ENCODE measurements around the gene CROCC2.

DNA sequence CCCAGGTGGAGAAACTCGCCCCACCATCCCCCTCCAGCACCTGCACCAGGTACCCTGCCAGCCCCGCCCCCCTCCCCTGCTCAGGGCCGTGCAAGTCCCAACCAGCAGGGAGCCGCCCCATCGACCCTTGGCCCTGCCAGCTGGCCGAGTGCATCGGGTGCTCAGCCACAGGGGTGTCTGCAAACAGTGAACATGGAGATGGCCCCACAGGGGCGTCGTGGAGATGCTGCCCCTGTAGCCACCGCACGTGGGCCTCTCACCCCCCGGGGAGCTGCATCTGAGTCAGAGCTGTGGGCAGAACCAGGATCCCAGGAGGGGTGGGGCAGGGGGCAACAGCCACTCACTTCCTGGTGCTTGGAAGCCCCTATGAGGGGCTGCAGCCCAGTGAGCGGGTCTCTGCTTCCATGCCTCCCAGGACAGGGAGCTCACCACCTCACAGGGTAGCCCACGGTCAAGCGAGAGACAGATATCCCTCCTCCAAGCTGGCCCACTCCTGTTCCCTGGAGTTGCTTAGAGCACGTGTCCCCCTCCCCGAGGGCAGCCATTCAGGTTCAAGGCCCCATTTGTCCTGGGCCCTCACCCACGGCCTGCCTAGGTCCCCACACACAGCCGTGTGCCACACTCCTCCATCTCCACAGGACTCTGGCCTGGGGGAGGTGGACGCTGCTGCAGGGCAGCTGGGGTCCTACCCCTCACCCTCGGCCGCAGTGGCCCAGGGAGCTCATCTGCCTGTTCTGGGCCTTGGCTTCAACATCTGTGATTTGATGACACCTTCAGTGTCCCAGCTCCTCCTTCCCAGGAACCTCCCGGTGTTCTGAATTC, 9.1 kb upstream of the CROCC2 start:
- TF ChIP-seq, protein P1, sequence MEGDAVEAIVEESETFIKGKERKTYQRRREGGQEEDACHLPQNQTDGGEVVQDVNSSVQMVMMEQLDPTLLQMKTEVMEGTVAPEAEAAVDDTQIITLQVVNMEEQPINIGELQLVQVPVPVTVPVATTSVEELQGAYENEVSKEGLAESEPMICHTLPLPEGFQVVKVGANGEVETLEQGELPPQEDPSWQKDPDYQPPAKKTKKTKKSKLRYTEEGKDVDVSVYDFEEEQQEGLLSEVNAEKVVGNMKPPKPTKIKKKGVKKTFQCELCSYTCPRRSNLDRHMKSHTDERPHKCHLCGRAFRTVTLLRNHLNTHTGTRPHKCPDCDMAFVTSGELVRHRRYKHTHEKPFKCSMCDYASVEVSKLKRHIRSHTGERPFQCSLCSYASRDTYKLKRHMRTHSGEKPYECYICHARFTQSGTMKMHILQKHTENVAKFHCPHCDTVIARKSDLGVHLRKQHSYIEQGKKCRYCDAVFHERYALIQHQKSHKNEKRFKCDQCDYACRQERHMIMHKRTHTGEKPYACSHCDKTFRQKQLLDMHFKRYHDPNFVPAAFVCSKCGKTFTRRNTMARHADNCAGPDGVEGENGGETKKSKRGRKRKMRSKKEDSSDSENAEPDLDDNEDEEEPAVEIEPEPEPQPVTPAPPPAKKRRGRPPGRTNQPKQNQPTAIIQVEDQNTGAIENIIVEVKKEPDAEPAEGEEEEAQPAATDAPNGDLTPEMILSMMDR (conservative IDR thresholded peaks at IDR 0.05): no peak
- no peak for TF ChIP-seq ZFX (IDR thresholded peaks at IDR 0.05)
